Measurements from ENCODE around the gene SOCS4.

SOCS4 gene

GRCh38 chr14:55071870-55072640 is 45.0 kb downstream of the SOCS4 start:
- peak overlapping the region; percentile 71 for H3K27ac ChIP-seq (ENCODE audit: low read depth, low read length)
- H3K4me3 ChIP-seq (ENCODE audit: insufficient read depth, low read length, poor library complexity, severe bottlenecking) = no peak overlapping the region
- no peaks in the 10 kb centered on the region for H4K20me1 ChIP-seq (ENCODE audit: low read depth, low read length)
- H2AFZ ChIP-seq (ENCODE audit: low read depth, low read length, severe bottlenecking) = no peak overlapping the region
- no peaks in the 10 kb centered on the region for H3K27me3 ChIP-seq (ENCODE audit: low read length)
- H3K36me3 ChIP-seq (ENCODE audit: low read length) = no peaks in the 10 kb centered on the region
- peak overlapping the region; percentile 11; the same call in 1 of the 2 replicates for H3K9ac ChIP-seq (ENCODE audit: low read length)
- no peaks in the 10 kb centered on the region for H3K9me2 ChIP-seq (replicated peaks; ENCODE audit: insufficient read depth, low read length)
- H3K4me2 ChIP-seq (ENCODE audit: low read depth, low read length, poor library complexity, severe bottlenecking) = peak overlapping the region; percentile 56
- no peaks in the 10 kb centered on the region for H3K79me2 ChIP-seq (ENCODE audit: insufficient read depth, low read length)
- no peaks in the 10 kb centered on the region for H3K9me3 ChIP-seq (ENCODE audit: insufficient read depth, low read length)
- TF ChIP-seq EZH2phosphoT487 (conservative IDR thresholded peaks at IDR 0.05; ENCODE audit: low read length) (no peak), CTCF (IDR thresholded peaks at IDR 0.05; ENCODE audit: insufficient read depth, low read length, poor library complexity, severe bottlenecking) (no peak)
- H3F3A ChIP-seq (ENCODE audit: insufficient read depth) = peaks cover 32% of the 10 kb centered on the region

GRCh38 chr14:55073856-55074255 is 46.8 kb downstream of the SOCS4 start:
- Histone ChIP-seq H3K4me3 (ENCODE audit: insufficient read depth, low read length, poor library complexity, severe bottlenecking) (no peak overlapping the region), H2AFZ (ENCODE audit: low read depth, low read length, severe bottlenecking) (no peak overlapping the region), H3K27me3 (ENCODE audit: low read length) (no peaks in the 10 kb centered on the region), H3K36me3 (ENCODE audit: low read length) (no peaks in the 10 kb centered on the region), H3K4me2 (ENCODE audit: low read depth, low read length, poor library complexity, severe bottlenecking) (peak overlapping the region; percentile 48), H4K20me1 (ENCODE audit: low read depth, low read length) (no peaks in the 10 kb centered on the region), H3K79me2 (ENCODE audit: insufficient read depth, low read length) (no peaks in the 10 kb centered on the region), H3K27ac (ENCODE audit: low read depth, low read length) (no peak overlapping the region), H3K9ac (ENCODE audit: low read length) (no peak overlapping the region), H3F3A (ENCODE audit: insufficient read depth) (peaks cover 19% of the 10 kb centered on the region), H3K9me2 (replicated peaks; ENCODE audit: insufficient read depth, low read length) (no peaks in the 10 kb centered on the region), H3K9me3 (ENCODE audit: insufficient read depth, low read length) (no peaks in the 10 kb centered on the region)
- TF ChIP-seq CTCF (IDR thresholded peaks at IDR 0.05; ENCODE audit: insufficient read depth, low read length, poor library complexity, severe bottlenecking) (no peak), EZH2phosphoT487 (conservative IDR thresholded peaks at IDR 0.05; ENCODE audit: low read length) (no peak)

- no peak overlapping the region; the same call in 1 of the 2 replicates for H3K27ac ChIP-seq (ENCODE audit: low read depth, low read length)
- H3K9me3 ChIP-seq (ENCODE audit: insufficient read depth, low read length) = no peaks in the 10 kb centered on the region
- H3K4me2 ChIP-seq (ENCODE audit: low read depth, low read length, poor library complexity, severe bottlenecking) = peak overlapping the region; percentile 48
- no peaks in the 10 kb centered on the region for H3K36me3 ChIP-seq (ENCODE audit: low read length)
- H3F3A ChIP-seq (ENCODE audit: insufficient read depth) = peaks cover 12% of the 10 kb centered on the region; the same call in 1 of the 2 replicates
- peak overlapping the region; percentile 4; the same call in 1 of the 2 replicates for H3K9ac ChIP-seq (ENCODE audit: low read length)
- H3K79me2 ChIP-seq (ENCODE audit: insufficient read depth, low read length) = no peaks in the 10 kb centered on the region
- H3K4me3 ChIP-seq (ENCODE audit: insufficient read depth, low read length, poor library complexity, severe bottlenecking) = no peak overlapping the region
- TF ChIP-seq EZH2phosphoT487 (conservative IDR thresholded peaks at IDR 0.05; ENCODE audit: low read length) = no peak
- TF ChIP-seq CTCF (IDR thresholded peaks at IDR 0.05; ENCODE audit: insufficient read depth, low read length, poor library complexity, severe bottlenecking) = no peak
- H2AFZ ChIP-seq (ENCODE audit: low read depth, low read length, severe bottlenecking) = peak overlapping the region; percentile 52
- H3K27me3 ChIP-seq (ENCODE audit: low read length) = no peaks in the 10 kb centered on the region
- no peaks in the 10 kb centered on the region for H4K20me1 ChIP-seq (ENCODE audit: low read depth, low read length)
- H3K9me2 ChIP-seq (replicated peaks; ENCODE audit: insufficient read depth, low read length) = no peaks in the 10 kb centered on the region
Measured at GRCh38 chr14:55074662-55075061, 47.6 kb downstream of the SOCS4 start.

All from SU-DHL-6 (cell line).